Stromal cell of bone marrow (primary cell): ENCODE measurements around the gene MAT2A.
"Not testable (repeated sequence)": the region's sequence is repeated elsewhere in the genome, so short reads cannot be mapped to it uniquely, and the experiment has no call there.

Experiments used
- DNase-seq: peaks from one replicate; pipeline ENCODE4 v3.0.0-alpha.2; 2012; ENCODE audit warnings: low read depth

Gene MAT2A

GRCh38 chr2:85579266-85579935 is 40.4 kb downstream of the MAT2A start:
- no peak for DNase-seq

GRCh38 chr2:85580206-85580605 is 41.2 kb downstream of the MAT2A start:
- DNase-seq, result no peak

- DNase-seq, result no peak
Measured at GRCh38 chr2:85582492-85582891, 43.5 kb downstream of the MAT2A start.

GRCh38 chr2:85583667-85584353 is 44.8 kb downstream of the MAT2A start:
- no peak for DNase-seq

GRCh38 chr2:85584354-85584856 is 45.4 kb downstream of the MAT2A start, which contains the start of gene VAMP5:
Gene VAMP5 (plus strand): TSS chr2:85584431. CDS start chr2:85584491, 60 bp downstream.
- no peak for DNase-seq

- no peak for DNase-seq
Measured at GRCh38 chr2:85584857-85585780, 46.2 kb downstream of the MAT2A start.

GRCh38 chr2:85585781-85586105 is 46.8 kb downstream of the MAT2A start:
- no peak for DNase-seq

GRCh38 chr2:85588236-85588635 is 49.3 kb downstream of the MAT2A start:
- DNase-seq, result no peak

- no peak for DNase-seq
Measured at GRCh38 chr2:85588645-85589044, 49.7 kb downstream of the MAT2A start.

GRCh38 chr2:85589181-85589580 is 50.2 kb downstream of the MAT2A start:
- DNase-seq, result no peak

GRCh38 chr2:85589982-85590791 is 51.2 kb downstream of the MAT2A start:
- DNase-seq, result peak; percentile 89

- DNase-seq, result no peak
Measured at GRCh38 chr2:85590950-85591349, 52.0 kb downstream of the MAT2A start.

- no peak for DNase-seq
Measured at GRCh38 chr2:85591563-85591962, 52.6 kb downstream of the MAT2A start.

- not testable (repeated sequence) for DNase-seq
Measured at GRCh38 chr2:85592299-85592698, 53.3 kb downstream of the MAT2A start.

GRCh38 chr2:85593023-85593422 is 54.1 kb downstream of the MAT2A start:
- DNase-seq, result no peak
